HK-2 (cell line): ENCODE results near the gene SEC61B.
"Not testable (repeated sequence)": the region's sequence is repeated elsewhere in the genome, so short reads cannot be mapped to it uniquely, and the experiment has no call there.

ENCODE experiments used
- DNase-seq: peaks from one replicate; pipeline ENCODE4 v3.0.0-alpha.2; 2018; ENCODE audit not compliant: unreplicated experiment

The SEC61B gene

GRCh38 chr9:99192786-99193465 lies 29.2 kb upstream of the SEC61B start:
- no peak for DNase-seq

GRCh38 chr9:99193466-99193821 lies 28.6 kb upstream of the SEC61B start:
- DNase-seq, result no peak

GRCh38 chr9:99196484-99196883 lies 25.6 kb upstream of the SEC61B start:
- not testable (repeated sequence) for DNase-seq

GRCh38 chr9:99197124-99197630 lies 24.9 kb upstream of the SEC61B start:
- DNase-seq, result no peak

DNA sequence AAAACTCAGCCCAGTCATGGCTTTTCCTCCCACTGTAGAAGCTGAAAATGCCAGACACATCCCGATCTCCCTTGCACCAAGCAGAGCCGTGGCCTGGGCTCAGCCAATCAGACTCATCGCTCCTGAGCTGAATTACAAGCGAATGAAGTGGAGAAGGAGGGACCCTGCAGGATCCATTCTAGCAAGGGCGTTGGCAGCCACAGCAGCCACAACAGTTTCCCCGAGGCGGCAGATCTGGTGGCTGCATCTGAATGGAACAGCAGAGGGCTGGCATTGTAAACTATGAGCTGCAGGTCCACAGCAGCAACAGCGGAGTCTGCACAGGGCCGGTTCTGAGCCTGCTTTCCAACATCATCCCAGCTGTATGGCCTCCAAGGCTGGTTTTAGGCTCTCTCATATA lies 24.1 kb upstream of the SEC61B start:
- no peak for DNase-seq

DNA sequence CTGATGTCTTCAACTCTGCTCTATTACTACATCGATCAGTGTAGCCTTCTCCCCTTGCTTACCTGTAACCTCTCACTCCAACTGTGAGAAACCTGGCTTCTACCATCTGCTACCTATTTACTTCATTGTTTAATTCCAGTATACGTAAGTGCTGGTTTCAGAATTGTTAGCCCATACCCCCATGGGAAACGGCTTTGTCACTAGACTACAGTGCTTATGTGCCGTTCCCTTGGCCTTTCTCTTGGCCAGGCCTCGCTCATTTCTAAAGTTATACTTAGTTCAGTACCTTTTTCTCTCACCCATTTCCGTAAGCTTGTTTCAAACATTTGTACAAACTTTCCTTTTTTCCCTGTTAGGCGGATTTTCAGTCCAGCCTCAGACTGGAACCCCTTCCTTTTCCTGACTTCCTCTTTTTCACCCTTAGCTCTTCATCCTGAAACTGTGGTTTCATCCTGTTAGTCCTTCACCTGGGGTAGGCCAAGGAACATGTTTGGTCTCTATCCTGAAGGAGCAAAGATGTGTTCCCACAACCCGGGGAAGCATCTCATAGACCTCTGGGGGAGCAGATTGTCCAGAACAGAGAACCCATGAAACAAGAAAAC lies 22.0 kb upstream of the SEC61B start:
- no peak for DNase-seq

DNA sequence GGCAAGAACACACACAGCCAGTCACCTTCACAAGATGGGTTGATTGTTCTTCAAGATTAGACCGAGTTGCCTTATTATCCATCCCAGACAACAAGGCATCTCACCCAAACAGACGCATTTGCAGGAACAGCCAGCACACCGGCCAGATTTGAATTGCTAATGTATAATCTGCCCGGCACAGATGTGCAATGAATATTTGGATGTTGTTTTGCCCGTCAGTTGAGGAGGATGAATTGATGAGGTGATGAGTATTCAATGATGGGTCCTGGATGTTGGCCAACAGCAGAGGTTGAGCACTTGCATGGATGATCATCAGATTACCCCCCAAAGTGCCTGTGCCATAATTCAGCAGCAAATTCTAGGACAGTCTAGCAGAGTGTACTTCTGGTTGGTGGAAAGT lies 20.5 kb upstream of the SEC61B start:
- DNase-seq, result no peak

- DNase-seq, result no peak
Observed at GRCh38 chr9:99210572-99210971, 11.5 kb upstream of the SEC61B start.

- no peak for DNase-seq
Observed at GRCh38 chr9:99211746-99212145, 10.3 kb upstream of the SEC61B start.

- DNase-seq, result no peak
Observed at GRCh38 chr9:99213197-99213596, 8.9 kb upstream of the SEC61B start.

DNA sequence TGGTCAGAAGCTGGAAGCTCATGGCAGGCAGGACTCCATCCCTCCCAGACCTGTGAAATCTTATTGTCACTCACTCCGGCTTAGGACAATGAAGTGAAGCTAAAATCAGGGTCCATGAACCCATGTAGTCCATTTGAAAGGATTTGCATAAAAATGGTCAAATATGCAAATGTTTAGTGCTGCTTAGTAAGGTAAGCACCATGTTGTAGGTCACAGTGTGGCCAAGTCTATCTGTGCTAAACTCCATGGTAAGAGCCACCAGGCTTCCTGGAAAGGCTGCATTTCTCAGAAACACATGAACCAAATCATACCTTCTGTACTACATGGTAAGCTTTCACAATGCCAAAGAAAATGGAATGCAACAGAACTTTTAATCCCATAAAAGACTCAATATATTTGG lies 6.0 kb upstream of the SEC61B start:
- no peak for DNase-seq

DNA sequence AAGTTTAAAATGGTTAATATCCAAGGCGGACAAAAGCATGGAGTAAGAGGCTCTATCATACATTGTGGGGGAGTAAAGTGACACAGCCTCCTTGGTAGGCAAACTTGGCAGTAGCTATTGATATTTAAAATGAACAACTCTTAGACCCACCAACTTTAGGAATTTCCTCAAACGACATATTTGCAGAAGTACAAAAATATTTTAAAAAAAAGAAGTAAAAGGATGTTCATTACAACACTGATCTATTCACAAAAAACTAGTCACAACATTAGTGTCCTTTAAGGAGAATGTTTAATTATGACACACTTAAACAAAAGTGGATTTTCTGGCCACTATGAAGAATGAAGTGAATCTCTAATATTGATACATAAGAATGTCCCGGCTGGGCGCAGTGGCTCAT lies 2.1 kb upstream of the SEC61B start:
- DNase-seq, result no peak

DNA sequence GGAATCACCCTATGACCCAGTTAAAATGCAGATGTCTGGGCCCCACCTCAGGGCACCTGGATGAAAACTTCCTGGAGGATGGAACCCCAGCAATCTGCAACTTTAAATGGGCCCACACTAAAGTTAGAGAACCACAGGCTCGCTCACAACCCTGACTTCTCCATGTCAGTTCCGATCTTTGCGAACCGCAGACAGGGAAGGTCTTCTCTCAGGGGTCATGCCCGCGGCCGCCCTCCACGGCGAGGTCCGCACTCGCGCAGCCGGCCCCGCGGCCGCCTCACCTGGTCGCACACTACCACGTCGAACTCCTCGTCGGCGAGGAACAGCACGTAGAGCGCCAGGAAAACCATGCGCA lies 839 bp upstream of the SEC61B start:
- DNase-seq, result no peak

DNA sequence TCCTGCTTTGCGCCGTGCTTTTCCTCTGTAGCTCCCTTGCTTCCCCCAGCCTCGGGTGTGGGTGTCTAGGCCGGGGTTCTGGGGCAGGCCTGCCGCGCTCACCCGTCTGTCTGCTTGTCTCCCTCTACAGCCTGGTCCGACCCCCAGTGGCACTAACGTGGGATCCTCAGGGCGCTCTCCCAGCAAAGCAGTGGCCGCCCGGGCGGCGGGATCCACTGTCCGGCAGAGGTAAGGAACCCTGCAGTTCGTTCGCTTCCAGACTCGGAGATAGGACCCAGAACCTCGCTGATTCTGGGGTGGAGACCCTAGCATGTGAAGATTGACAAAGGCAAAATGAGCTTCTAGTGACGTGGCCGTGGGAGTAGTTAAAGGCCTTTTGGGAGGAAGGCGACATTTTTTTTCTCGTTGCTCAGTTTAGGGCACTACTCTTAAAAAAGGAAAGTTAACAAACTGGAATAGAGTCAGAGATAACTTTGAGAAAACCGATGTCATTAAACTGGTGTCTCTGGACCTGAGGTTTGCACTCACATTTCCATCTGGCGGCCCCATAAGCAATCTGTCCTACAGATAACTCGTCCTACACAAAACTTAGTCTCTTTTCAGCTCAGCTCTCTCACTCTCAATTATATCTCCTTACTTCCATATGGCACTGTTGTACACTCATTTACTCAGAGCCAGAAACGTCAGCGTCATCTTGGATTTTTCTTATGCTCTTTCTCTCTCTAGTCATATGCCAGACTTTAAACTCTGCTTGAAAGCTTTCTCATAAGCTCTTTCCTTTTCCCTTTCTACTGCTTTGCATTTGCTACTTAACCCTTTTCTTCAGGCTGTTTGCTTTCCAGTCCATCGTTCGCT lies 561 bp downstream of the SEC61B start:
- DNase-seq, result no peak

GRCh38 chr9:99224445-99224844 lies 2.4 kb downstream of the SEC61B start:
- DNase-seq, result no peak

GRCh38 chr9:99226054-99226453 lies 4.0 kb downstream of the SEC61B start:
- DNase-seq, result no peak

- DNase-seq, result no peak
Observed at GRCh38 chr9:99230206-99230605, 8.1 kb downstream of the SEC61B start.

GRCh38 chr9:99231711-99232110 lies 9.6 kb downstream of the SEC61B start:
- DNase-seq, result peak; percentile 9

GRCh38 chr9:99234618-99235017 lies 12.5 kb downstream of the SEC61B start:
- DNase-seq, result no peak

- no peak for DNase-seq
Observed at GRCh38 chr9:99235069-99235468, 13.0 kb downstream of the SEC61B start.

- no peak for DNase-seq
Observed at GRCh38 chr9:99235926-99236634, 14.0 kb downstream of the SEC61B start.

- no peak for DNase-seq
Observed at GRCh38 chr9:99237356-99237755, 15.3 kb downstream of the SEC61B start.
